Measurements from ENCODE around the gene ZBTB16. TPM values are rescaled to one million over a fixed set of nuclear protein-coding genes. Genes with fewer than 3 reads are reported as not detected.

The ZBTB16 gene
- total and polyA plus RNA-seq, 4 donors: 32.9 to 283 (median 74.5) TPM

- H3K27ac ChIP-seq (ENCODE audit: low read depth in 1 of 2, low read length in 2 of 2): peak overlapping the region; percentile 99
- H3K4me3 ChIP-seq (ENCODE audit: low read length in 2 of 2): no peak overlapping the region
- DNase-seq: peak in 1 of 2 donors; percentile 47
- peaks cover 0 to 3% of the 10 kb centered on the region in 2 donors for H3K36me3 ChIP-seq (ENCODE audit: control insufficient read depth in 1 of 2, insufficient read depth in 2 of 2, low read length in 1 of 2)
- peaks cover 22 to 24% of the 10 kb centered on the region in 2 donors for H3K4me1 ChIP-seq (ENCODE audit: control insufficient read depth in 1 of 2, insufficient read depth in 2 of 2, low read length in 2 of 2)
- H3K27me3 ChIP-seq (ENCODE audit: control insufficient read depth in 1 of 2, insufficient read depth in 2 of 2, low read length in 1 of 2): no peaks in the 10 kb centered on the region
- H3K9me3 ChIP-seq (ENCODE audit: control insufficient read depth, low read length): no peaks in the 10 kb centered on the region
- ATAC-seq (ENCODE audit: low FRiP score): no peak
- WGBS, 2 donors: 21 to 22% methylated on average over 9 of the region's 9 CpGs
- intact Hi-C loops (cut with DNase I): loop anchor here (5.0 kb wide), 3 partner anchors 40 to 50 kb away; no protein-coding TSS in a partner anchor
Measured at GRCh38 chr11:114132417-114132816, 72.9 kb downstream of the ZBTB16 start.

- intact Hi-C loops (cut with DNase I): loop anchor here (5.0 kb wide), 3 partner anchors 39 to 51 kb away; no protein-coding TSS in a partner anchor
- 12% methylated on average over 6 of the region's 6 CpGs for WGBS, 2 donors
- Histone ChIP-seq H3K36me3 (ENCODE audit: control insufficient read depth in 1 of 2, insufficient read depth in 2 of 2, low read length in 1 of 2) (peaks cover 0 to 2% of the 10 kb centered on the region in 2 donors), H3K27ac (ENCODE audit: low read depth in 1 of 2, low read length in 2 of 2) (peak overlapping the region; percentile 96 to 99), H3K9me3 (ENCODE audit: control insufficient read depth, low read length) (no peaks in the 10 kb centered on the region), H3K4me1 (ENCODE audit: control insufficient read depth in 1 of 2, insufficient read depth in 2 of 2, low read length in 2 of 2) (peaks cover 23 to 25% of the 10 kb centered on the region in 2 donors), H3K4me3 (ENCODE audit: low read length in 2 of 2) (no peak overlapping the region), H3K27me3 (ENCODE audit: control insufficient read depth in 1 of 2, insufficient read depth in 2 of 2, low read length in 1 of 2) (no peaks in the 10 kb centered on the region)
- DNase-seq (peak; percentile 71 to 85), ATAC-seq (ENCODE audit: low FRiP score) (peak; percentile 47)
Measured at GRCh38 chr11:114132944-114133394, 73.5 kb downstream of the ZBTB16 start.

DNA sequence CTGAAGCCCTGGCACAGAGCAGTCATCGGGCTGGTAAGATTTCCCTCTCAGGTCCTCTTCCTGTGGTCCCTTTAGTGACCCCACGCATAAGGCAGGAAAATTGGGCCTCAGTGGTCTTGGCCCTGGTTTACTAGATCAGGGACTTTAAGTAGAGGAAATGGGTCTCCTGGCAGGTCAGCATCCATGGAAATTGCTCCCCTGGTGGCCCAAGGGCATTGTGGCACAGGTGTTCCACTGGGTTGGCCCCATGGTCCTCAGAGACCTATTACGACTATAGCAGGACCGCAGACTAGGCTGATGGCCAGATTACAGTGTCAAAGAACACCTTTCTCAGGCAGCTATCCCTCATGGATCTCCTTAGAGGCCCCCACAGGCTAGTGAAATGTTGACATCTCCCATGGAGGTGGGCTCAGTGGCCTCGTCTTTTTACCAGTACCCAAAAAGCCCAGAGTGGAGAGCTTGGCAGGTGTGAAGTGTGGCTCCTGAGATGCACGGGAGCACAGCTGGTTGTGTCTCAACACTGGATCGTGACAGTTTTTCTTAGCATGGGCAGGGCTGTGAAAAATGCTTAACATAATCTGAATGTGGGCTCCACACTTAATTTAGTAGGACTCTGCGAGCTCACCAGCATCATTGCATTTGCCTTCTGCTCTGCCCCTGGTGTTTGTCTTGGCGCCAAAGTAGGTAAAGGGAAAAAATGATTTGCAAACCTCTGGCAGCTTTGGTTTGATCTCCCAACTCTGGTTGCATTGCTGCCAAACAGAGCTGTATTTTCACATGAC is 74.2 kb downstream of the ZBTB16 start:
- Histone ChIP-seq H3K27ac (ENCODE audit: low read depth in 1 of 2, low read length in 2 of 2) (peak overlapping the region; percentile 80 to 96), H3K4me1 (ENCODE audit: control insufficient read depth in 1 of 2, insufficient read depth in 2 of 2, low read length in 2 of 2) (peaks cover 22 to 26% of the 10 kb centered on the region in 2 donors), H3K27me3 (ENCODE audit: control insufficient read depth in 1 of 2, insufficient read depth in 2 of 2, low read length in 1 of 2) (no peaks in the 10 kb centered on the region), H3K9me3 (ENCODE audit: control insufficient read depth, low read length) (no peaks in the 10 kb centered on the region), H3K36me3 (ENCODE audit: control insufficient read depth in 1 of 2, insufficient read depth in 2 of 2, low read length in 1 of 2) (peaks cover 0 to 2% of the 10 kb centered on the region in 2 donors), H3K4me3 (ENCODE audit: low read length in 2 of 2) (no peak overlapping the region)
- 39 to 40% methylated on average over 9 of the region's 9 CpGs for WGBS, 2 donors
- ATAC-seq (ENCODE audit: low FRiP score) (peak; percentile 70), DNase-seq (peak in 1 of 2 donors; percentile 62)
- intact Hi-C loops (cut with DNase I): loop anchor here (5.0 kb wide), 3 partner anchors 39 to 51 kb away; no protein-coding TSS in a partner anchor

DNA sequence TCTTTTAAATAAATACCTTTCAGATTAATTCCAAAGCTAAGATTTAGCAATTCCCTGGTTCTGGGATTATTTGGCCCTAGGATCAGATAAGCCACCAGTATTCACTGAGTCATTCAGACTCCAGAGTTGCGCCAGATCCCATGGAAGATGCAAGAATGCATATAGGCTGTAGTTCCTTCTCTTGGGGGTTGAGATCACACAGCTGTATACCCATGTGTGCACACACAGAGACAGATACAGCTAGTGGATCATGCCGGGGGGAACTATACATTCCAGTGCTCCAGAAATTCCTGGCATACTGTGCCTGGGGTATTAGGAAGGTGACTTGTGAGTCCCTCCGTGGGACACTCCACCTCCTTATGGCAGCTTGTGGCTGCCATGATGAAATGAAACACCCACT is 75.4 kb downstream of the ZBTB16 start:
- Histone ChIP-seq H3K27me3 (ENCODE audit: control insufficient read depth in 1 of 2, insufficient read depth in 2 of 2, low read length in 1 of 2) (no peaks in the 10 kb centered on the region), H3K4me1 (ENCODE audit: control insufficient read depth in 1 of 2, insufficient read depth in 2 of 2, low read length in 2 of 2) (peaks cover 21 to 26% of the 10 kb centered on the region in 2 donors), H3K36me3 (ENCODE audit: control insufficient read depth in 1 of 2, insufficient read depth in 2 of 2, low read length in 1 of 2) (peaks cover 0 to 2% of the 10 kb centered on the region in 2 donors), H3K4me3 (ENCODE audit: low read length in 2 of 2) (no peak overlapping the region), H3K27ac (ENCODE audit: low read depth in 1 of 2, low read length in 2 of 2) (peak overlapping the region; percentile 50 to 94), H3K9me3 (ENCODE audit: control insufficient read depth, low read length) (no peaks in the 10 kb centered on the region)
- WGBS, 2 donors: 69 to 75% methylated on average over 3 of the region's 3 CpGs
- DNase-seq (peak in 1 of 2 donors; percentile 51), ATAC-seq (ENCODE audit: low FRiP score) (no peak)
- intact Hi-C loops (cut with DNase I): loop anchor here (5.0 kb wide), 3 partner anchors 37 to 53 kb away; no protein-coding TSS in a partner anchor

GRCh38 chr11:114135737-114136151 is 76.2 kb downstream of the ZBTB16 start:
- Histone ChIP-seq H3K27me3 (ENCODE audit: control insufficient read depth in 1 of 2, insufficient read depth in 2 of 2, low read length in 1 of 2) (no peaks in the 10 kb centered on the region), H3K4me1 (ENCODE audit: control insufficient read depth in 1 of 2, insufficient read depth in 2 of 2, low read length in 2 of 2) (peaks cover 15 to 24% of the 10 kb centered on the region in 2 donors), H3K9me3 (ENCODE audit: control insufficient read depth, low read length) (no peaks in the 10 kb centered on the region), H3K4me3 (ENCODE audit: low read length in 2 of 2) (no peak overlapping the region), H3K27ac (ENCODE audit: low read depth in 1 of 2, low read length in 2 of 2) (peak overlapping the region; percentile 50 to 94), H3K36me3 (ENCODE audit: control insufficient read depth in 1 of 2, insufficient read depth in 2 of 2, low read length in 1 of 2) (peaks cover 0 to 2% of the 10 kb centered on the region in 2 donors)
- ATAC-seq (ENCODE audit: low FRiP score): no peak
- 42 to 43% methylated on average over 4 of the region's 4 CpGs for whole genome bisulfite sequencing, 2 donors
- intact Hi-C loops (cut with DNase I): no loop called here
- no peak for DNase-seq

DNA sequence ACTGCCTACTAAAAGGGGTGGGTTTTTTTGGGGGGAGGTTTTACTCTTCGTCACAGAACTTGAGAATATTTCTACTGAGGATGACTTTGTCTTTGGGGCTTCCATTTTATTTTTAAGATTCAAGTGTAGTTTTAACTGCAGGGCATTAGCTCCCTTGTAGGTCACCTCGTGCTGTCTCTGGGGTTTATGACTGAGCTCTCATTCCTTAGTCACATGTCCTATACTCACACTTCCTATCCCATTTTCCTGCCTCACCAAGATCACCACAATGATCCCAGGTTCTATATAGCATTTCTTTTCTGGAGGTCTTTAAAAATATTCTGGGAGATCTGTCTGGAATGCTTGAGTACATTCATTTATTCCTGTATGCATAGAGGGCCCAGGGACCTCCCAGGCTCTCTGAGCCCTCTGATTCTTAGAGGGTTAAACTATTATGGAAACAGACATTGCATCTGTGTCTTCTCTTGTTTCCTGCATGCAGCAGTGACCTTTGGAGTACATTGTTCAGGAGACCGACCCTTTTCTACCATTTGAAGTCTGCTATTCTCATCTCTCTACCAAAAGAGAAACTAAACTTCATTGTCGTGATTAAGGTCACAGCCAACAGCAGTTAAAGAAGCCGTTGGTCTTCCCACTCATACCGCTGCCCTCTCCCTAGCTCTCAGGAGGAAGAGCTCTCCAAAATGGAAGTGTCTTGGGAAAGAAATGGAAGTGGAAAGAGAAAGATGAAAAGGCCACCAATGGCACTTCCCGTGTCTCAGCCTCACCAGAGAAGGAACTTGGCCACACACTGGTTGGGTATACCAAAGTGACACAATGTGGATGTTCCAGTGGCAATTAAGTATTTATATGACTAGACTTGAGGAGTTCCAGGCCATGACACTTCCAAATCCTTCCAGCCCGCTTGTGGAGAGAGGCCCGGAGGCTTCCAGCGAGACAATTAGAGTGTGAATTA is 77.5 kb downstream of the ZBTB16 start:
- DNase-seq (no peak), ATAC-seq (ENCODE audit: low FRiP score) (no peak)
- intact Hi-C loops (cut with DNase I): no loop called here
- Histone ChIP-seq H3K9me3 (ENCODE audit: control insufficient read depth, low read length) (no peaks in the 10 kb centered on the region), H3K4me1 (ENCODE audit: control insufficient read depth in 1 of 2, insufficient read depth in 2 of 2, low read length in 2 of 2) (peaks cover 13 to 24% of the 10 kb centered on the region in 2 donors), H3K27me3 (ENCODE audit: control insufficient read depth in 1 of 2, insufficient read depth in 2 of 2, low read length in 1 of 2) (no peaks in the 10 kb centered on the region), H3K27ac (ENCODE audit: low read depth in 1 of 2, low read length in 2 of 2) (peak overlapping the region in 1 of 2 donors; percentile 68), H3K36me3 (ENCODE audit: control insufficient read depth in 1 of 2, insufficient read depth in 2 of 2, low read length in 1 of 2) (peaks cover 0 to 2% of the 10 kb centered on the region in 2 donors), H3K4me3 (ENCODE audit: low read length in 2 of 2) (no peak overlapping the region)
- WGBS, 2 donors: 71 to 84% methylated on average over 10 of the region's 10 CpGs

- Histone ChIP-seq H3K4me1 (ENCODE audit: control insufficient read depth in 1 of 2, insufficient read depth in 2 of 2, low read length in 2 of 2) (peaks cover 17 to 26% of the 10 kb centered on the region in 2 donors), H3K36me3 (ENCODE audit: control insufficient read depth in 1 of 2, insufficient read depth in 2 of 2, low read length in 1 of 2) (peaks cover 0 to 2% of the 10 kb centered on the region in 2 donors), H3K27ac (ENCODE audit: low read depth in 1 of 2, low read length in 2 of 2) (peak overlapping the region; percentile 31 to 66), H3K9me3 (ENCODE audit: control insufficient read depth, low read length) (no peaks in the 10 kb centered on the region), H3K27me3 (ENCODE audit: control insufficient read depth in 1 of 2, insufficient read depth in 2 of 2, low read length in 1 of 2) (no peaks in the 10 kb centered on the region), H3K4me3 (ENCODE audit: low read length in 2 of 2) (no peak overlapping the region)
- ATAC-seq (ENCODE audit: low FRiP score) (no peak), DNase-seq (no peak)
- intact Hi-C loops (cut with DNase I): no loop called here
- WGBS, 2 donors: 58 to 61% methylated on average over 6 of the region's 6 CpGs
Measured at GRCh38 chr11:114137838-114138237, 78.3 kb downstream of the ZBTB16 start.

GRCh38 chr11:114138411-114138810 is 78.9 kb downstream of the ZBTB16 start:
- peaks cover 0 to 2% of the 10 kb centered on the region in 2 donors for H3K36me3 ChIP-seq (ENCODE audit: control insufficient read depth in 1 of 2, insufficient read depth in 2 of 2, low read length in 1 of 2)
- DNase-seq (no peak), ATAC-seq (ENCODE audit: low FRiP score) (no peak)
- H3K27ac ChIP-seq (ENCODE audit: low read depth in 1 of 2, low read length in 2 of 2): no peak overlapping the region
- no peaks in the 10 kb centered on the region for H3K9me3 ChIP-seq (ENCODE audit: control insufficient read depth, low read length)
- intact Hi-C loops (cut with DNase I): no loop called here
- no peak overlapping the region for H3K4me3 ChIP-seq (ENCODE audit: low read length in 2 of 2)
- no peaks in the 10 kb centered on the region for H3K27me3 ChIP-seq (ENCODE audit: control insufficient read depth in 1 of 2, insufficient read depth in 2 of 2, low read length in 1 of 2)
- 92 to 93% methylated on average over 4 of the region's 4 CpGs for WGBS, 2 donors
- peaks cover 17 to 30% of the 10 kb centered on the region in 2 donors for H3K4me1 ChIP-seq (ENCODE audit: control insufficient read depth in 1 of 2, insufficient read depth in 2 of 2, low read length in 2 of 2)

All from aorta (tissue), 5 donors.